Astrocyte of the cerebellum (primary cell): ENCODE results near the gene TK2.
A peak's percentile ranks its signal among the peaks of the same experiment; 100 is the strongest.

ENCODE experiments used
- DNase-seq: peaks from one replicate; pipeline ENCODE4 v3.0.0-alpha.2; 2011; ENCODE audit warnings: low read depth
- H3K4me3 ChIP-seq: 2 replicates; pipeline ENCODE4 v1.5.1; 2011; ENCODE audit warnings: mild to moderate bottlenecking, low read depth, low read length, moderate library complexity
- in situ Hi-C: cut with HindIII; loops from 2 replicates; pipeline ENCODE4 v1.10.0; 2017; ENCODE audit warnings: low sequenced_read_pairs
- TF ChIP-seq, protein P1 (sequence below): IDR thresholded peaks from 2 replicates; pipeline ENCODE4 v1.5.1; 2012; ENCODE audit warnings: low read length, low read depth, moderate library complexity, mild to moderate bottlenecking; ENCODE audit errors: missing control alignments

TK2 gene

GRCh38 chr16:66581246-66581952 is 31.5 kb upstream of the TK2 start:
- no peak overlapping the region for H3K4me3 ChIP-seq
- no peak for DNase-seq
- TF ChIP-seq, protein P1, sequence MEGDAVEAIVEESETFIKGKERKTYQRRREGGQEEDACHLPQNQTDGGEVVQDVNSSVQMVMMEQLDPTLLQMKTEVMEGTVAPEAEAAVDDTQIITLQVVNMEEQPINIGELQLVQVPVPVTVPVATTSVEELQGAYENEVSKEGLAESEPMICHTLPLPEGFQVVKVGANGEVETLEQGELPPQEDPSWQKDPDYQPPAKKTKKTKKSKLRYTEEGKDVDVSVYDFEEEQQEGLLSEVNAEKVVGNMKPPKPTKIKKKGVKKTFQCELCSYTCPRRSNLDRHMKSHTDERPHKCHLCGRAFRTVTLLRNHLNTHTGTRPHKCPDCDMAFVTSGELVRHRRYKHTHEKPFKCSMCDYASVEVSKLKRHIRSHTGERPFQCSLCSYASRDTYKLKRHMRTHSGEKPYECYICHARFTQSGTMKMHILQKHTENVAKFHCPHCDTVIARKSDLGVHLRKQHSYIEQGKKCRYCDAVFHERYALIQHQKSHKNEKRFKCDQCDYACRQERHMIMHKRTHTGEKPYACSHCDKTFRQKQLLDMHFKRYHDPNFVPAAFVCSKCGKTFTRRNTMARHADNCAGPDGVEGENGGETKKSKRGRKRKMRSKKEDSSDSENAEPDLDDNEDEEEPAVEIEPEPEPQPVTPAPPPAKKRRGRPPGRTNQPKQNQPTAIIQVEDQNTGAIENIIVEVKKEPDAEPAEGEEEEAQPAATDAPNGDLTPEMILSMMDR, result no peak
- in situ Hi-C loops, result loop anchor here (25.0 kb wide), 1 partner anchor 169 kb away; no protein-coding TSS in a partner anchor

- TF ChIP-seq, protein P1, result peak; percentile 39
- peak; percentile 60 for DNase-seq
- in situ Hi-C loops, result loop anchor here (25.0 kb wide), 1 partner anchor 168 kb away; no protein-coding TSS in a partner anchor
- H3K4me3 ChIP-seq, result no peak overlapping the region
Measured at GRCh38 chr16:66580605-66581209, 30.8 kb upstream of the TK2 start.

DNA sequence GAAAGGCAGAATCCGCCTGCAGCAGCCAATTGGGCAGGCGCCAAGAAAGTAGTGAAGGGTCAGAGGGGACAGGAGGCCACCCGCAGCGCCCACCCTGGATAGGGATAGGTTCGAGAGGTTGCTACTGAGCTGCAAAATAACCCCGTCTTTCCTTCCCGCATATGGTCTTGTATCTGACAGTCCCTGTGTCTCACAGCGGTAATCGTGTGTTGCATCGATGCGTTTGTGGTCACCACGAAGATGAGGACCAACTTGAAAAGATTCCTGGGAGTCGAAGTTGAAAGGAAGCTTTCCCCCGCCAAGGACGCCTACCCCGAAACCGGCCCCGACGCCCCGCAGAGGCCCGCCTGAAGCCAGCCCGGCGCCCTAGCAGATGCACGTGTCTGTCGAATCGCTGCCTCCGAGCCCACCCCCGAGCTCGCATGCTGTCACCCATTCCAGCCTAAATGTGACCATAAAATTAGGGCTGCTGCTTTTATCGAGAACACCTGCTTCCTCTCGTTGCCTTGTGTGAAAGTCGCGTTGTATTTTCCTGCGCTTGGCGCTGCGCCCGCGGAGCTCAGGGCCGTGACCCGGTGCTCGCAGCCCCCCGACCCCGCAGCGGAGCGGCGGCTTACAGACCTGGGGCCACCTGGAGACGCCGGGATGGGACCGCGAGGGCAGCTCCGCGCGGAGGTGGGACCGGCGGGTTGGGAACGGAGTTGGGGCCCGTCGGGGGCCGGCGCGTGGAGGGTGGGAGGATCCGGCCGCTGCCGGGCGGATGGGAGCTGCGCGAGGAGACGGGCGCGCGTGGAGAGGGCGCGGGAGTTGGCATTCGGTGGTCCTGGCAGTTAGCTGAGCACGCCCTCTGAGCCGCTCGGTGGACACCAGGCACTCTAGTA is 29.0 kb upstream of the TK2 start, which contains the start of gene CMTM2:
CMTM2 (plus strand) TSS at position 813 of the 881 bp plus-strand sequence. CDS start 145 bp downstream, outside the sequence.
- no peak within 1 kb of the TSS for H3K4me3 ChIP-seq
- no peak for DNase-seq
- TF ChIP-seq, protein P1, result no peak
- in situ Hi-C loops, result loop anchor here (25.0 kb wide), 1 partner anchor 167 kb away; no protein-coding TSS in a partner anchor

GRCh38 chr16:66576296-66576695 is 26.4 kb upstream of the TK2 start:
- no peak for DNase-seq
- in situ Hi-C loops, result loop anchor here (25.0 kb wide), 1 partner anchor 164 kb away; no protein-coding TSS in a partner anchor
- TF ChIP-seq, protein P1, result no peak
- no peak overlapping the region for H3K4me3 ChIP-seq

GRCh38 chr16:66575060-66575459 is 25.1 kb upstream of the TK2 start:
- in situ Hi-C loops, result loop anchor here (25.0 kb wide), 1 partner anchor 163 kb away; no protein-coding TSS in a partner anchor
- DNase-seq, result no peak
- TF ChIP-seq, protein P1, result no peak
- no peak overlapping the region for H3K4me3 ChIP-seq

DNA sequence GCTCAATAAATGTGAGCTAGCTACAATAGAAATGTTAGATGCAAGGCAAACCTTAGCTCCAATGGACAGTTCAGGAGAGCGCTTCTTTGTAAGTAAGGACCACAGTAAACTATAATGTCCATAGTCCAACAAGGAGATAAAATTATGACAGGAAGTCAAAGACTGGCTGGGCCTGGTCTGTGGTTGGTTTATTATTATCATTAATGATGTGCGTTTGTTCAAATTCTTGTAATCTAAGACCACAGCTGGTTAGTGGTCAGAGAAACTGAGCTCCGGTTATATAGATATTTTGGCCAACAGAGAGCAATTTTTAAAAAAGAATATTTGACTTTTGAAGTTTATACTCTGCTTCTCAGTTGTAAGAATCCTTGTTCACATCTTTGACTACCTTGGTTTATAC is 24.6 kb upstream of the TK2 start:
- no peak for DNase-seq
- in situ Hi-C loops, result no loop called here
- TF ChIP-seq, protein P1, result no peak
- no peak overlapping the region for H3K4me3 ChIP-seq
